GM18499 (cell line): ENCODE measurements around the gene UBQLN4.
A peak's percentile ranks its signal among the peaks of the same experiment; 100 is the strongest.

Experiments used
- ATAC-seq: cut with Tn5 transposase; IDR thresholded peaks from one replicate; pipeline ENCODE4 v1.9.1; 2021; ENCODE audit warnings: moderate number of reproducible peaks; ENCODE audit not compliant: insufficient read depth, unreplicated experiment

The UBQLN4 gene

DNA sequence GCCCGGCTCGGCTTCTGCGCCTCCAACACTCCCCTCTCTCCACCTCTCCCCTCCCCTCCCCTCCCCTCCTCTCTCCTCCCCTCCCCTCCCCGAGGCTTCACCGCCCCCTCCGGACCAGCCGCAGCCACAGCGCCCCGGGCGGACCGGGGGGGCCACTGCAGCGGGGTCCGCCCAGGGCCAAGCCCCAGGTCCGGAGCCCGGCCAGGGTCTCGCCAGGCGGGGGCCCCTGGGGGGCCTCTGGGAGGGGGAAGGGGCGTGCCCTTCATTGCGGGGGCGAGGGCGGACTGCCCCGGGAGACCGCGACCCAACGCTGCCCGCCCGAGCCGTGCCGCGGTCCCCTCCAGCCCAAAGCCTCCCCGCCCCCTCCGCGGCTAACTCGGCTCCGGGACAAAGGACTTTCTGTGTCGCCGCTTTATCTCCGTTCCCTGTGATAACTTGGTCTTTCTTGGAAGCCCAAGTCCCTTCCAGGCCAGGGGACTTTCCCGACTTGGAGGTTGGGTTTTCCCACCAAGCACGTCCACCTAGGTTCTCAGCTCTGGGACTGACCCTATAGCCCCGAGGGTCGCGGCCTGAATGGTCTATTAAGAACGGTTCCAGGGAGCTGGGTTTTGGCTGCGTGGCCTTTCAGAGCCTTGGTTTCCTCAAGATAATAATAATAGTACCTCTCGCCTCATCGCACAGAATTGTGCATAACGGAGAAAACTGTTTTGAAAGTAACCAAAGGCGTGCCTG, at the start of gene UBQLN4:
UBQLN4 (minus strand) TSS at position 31 of the 732 bp plus-strand sequence. CDS start 97 bp downstream, outside the sequence.
- peak; percentile 12 for ATAC-seq

DNA sequence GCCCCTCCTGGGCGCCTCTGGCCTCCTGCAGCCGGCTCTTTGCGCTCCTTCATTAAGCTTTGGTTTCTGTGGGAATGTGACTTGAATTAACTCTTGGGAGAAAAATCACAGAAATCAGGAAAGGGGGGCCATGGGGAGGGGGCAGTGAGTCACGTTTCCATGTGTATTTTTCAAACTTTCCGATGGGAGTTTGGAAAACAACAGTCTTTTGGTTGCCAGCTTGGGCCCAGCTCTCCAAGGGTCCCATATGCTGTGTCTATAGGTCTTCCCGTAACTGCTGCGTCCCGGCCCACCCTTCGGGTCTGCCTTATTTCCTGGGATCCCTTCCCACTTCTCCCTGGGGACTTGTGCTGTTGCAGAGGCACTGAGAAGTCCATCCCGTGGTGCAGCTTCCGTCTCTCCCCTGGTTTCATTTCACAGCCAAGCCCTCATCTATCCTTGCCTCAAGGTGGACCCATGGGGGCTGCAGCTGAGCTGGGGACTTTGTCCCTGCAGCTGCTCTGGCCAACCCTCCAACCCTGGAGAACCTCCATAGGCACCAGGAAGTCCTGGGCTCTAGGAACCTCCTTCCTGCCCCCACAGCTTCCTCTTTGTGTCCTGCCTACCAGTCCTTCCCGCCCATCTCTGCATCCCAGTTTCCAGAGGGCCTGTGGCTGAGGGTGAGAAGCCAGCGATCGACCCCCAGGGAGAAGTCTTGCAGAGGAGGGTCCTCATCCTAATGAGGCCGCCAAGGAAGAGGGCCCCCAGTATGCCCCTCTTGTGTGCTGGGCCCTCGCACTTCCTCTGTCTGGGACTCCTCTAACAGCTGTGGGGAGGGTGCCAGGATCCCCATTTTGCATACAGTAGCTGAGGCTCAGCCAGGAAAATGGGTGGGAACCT, 49.3 kb upstream of the UBQLN4 start:
- ATAC-seq, result no peak

- no peak for ATAC-seq
These were observed 48.3 kb upstream of the UBQLN4 start for GRCh38 chr1:156101880-156102279.

DNA sequence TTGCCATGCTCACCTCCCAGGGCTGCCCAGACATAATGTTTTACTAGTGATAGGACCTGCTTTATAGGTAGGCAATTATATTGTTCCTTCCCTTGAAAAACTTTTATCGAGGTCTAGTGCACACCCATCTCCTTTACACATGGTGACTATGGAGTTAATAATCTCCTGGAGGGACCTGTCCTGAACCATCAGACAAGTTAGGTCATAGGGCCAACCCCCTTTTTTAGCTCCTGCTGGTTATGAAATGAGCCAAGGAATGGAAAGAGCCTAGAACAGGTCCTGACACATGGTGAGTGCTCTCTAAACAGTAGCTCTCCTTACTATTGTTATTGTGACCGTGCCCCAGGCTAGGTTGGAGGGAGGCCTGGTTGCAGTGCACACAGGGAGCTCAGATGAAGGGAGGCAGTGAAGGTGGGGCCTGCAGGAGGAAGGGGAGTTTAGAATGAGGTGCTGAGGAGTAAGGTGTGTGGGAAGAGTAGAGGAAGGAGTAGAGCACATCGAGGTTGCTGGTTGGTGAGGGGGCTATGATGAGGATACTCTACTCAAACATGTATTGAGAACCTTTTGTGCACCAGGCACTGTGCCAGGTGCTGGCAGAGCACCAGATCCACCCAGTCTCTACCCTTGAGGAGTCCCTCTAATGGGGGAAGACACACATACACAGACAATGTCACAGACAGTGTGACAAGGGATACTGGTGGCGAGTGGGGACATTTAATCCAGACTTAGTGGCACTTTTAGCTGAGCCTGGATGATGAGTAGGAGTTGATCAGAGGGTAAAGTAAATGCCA, 46.8 kb upstream of the UBQLN4 start:
- no peak for ATAC-seq

DNA sequence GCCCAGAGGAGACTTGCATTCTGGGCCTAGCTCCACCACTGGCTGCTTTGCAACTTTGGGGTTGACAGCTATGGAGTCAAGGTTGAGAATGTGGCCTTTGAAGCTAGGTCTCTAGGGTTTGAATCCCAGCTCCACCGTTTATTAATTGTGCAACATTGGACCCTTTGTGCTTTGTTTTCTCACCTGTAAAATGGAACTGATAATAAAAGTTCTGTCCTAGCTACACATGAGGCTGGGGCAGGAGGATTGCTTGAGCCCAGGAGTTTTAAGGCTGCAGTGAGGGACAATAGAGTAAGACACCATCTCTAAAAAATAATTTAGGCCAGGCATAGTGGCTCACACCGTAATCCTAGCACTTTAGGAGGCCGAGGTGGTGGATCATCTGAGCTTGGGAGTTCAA, 45.7 kb upstream of the UBQLN4 start:
- ATAC-seq, result no peak

- no peak for ATAC-seq
These were observed 45.2 kb upstream of the UBQLN4 start for GRCh38 chr1:156098784-156099183.

GRCh38 chr1:156097499-156098178, 44.0 kb upstream of the UBQLN4 start:
- ATAC-seq, result no peak

DNA sequence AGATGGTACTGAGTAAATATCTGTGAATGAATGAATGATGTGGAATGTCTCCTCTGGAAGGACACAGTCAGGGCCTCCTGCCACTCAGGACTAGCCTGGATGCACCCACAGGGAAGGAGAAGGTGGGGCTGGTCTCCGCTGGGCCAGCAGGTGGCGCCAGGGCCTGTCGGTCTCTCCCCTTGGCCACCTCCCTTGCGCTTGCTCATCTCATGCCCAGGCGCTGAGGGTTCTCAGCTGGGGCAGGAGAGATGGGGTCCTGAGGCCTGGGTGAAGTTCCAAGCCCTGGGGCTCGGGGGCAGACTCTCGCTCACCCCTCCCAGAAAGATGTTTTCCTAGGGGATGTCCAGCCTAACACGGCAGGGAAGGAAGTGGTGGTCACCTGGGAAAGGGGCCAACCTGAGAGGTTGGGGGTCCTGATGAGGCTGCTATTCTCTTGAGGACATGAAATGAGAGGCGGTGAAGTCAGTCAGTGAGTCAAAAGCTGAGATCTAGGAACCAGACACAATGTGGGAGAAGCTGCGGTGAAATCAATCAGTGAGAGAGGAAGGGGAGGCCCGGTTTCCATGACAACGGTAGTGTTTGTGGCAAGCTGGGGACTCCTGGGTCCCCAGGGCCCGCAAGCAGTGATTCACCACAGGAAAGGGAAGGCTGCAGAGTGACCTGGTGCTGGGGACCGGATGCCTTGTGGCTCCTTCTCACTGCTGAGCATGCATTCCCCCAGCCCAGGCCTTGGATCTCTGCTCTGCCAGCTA, 43.2 kb upstream of the UBQLN4 start:
- peak; percentile 38 for ATAC-seq

- no peak for ATAC-seq
These were observed 42.4 kb upstream of the UBQLN4 start for GRCh38 chr1:156095906-156096508.

- ATAC-seq, result no peak
These were observed 38.0 kb upstream of the UBQLN4 start for GRCh38 chr1:156091610-156092009.

DNA sequence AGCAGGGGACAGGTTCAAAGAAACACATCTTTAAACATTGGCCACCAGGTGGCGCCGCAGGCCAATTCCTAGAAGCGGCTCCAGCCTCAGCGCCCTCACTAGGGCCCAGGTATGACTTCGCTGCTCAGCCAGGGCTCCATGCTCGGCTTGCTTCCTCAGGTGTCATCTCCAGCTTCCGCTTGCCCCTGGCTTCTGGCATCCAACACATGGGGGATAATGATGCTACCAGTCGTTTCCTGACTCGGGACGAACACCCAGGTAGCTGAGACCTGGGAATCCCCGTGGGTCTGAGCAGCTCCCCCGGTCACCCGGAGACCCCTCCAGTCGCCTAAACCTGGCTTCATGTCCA, 37.2 kb upstream of the UBQLN4 start:
- ATAC-seq, result no peak

DNA sequence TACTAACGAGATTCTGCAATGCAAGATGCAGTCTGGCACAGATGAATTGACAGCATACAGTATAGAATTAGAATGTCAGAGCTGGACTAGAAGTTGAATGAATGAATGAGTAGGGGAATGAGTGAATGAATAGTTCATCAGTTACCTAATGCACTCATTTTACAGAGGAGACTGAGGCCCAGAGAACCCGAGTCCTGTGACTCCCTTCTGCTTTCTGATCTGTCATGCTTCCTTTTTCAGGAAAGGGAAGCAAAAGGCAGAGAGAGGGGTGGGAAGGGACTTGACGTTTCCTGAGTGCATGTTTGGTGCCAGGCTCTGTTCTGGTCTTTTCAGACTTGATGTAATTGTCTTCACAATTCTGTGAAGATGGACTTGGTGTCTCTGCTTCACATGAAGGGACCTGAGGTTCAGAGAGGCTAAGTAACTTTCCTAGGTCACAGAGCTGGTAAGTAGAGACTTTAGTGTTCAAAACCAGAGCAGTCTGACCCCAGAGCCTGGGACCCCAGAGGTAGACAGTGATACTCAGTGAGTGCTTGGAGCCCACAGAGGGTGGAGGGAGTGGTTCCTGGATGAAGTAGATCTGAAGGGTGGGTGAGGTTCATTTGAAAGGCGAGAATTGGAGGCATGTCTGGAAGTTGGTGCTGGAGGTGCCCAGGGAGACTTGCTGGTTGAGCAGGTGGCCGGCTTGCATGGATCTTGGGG, 36.7 kb upstream of the UBQLN4 start:
- ATAC-seq, result no peak

DNA sequence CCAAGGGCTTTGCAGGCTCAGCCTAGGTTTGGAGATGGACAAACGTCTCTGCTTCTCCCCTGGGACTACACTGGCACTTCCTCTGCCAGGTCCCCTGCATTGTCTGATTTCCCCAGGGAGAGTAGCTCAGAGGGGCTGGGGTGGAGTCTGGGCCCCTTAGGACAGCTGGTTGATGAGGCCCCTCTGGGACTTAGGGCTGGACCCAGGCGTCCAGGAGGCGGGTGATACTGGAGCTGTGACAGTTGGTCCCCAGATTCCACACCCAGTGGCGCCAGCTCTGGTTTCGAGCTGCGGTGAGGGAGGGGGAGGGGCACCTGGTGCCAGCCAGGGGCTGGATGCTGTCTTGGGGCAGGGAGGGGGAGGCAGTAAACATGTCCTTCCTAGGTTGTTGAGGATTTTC, 36.1 kb upstream of the UBQLN4 start:
- no peak for ATAC-seq

- ATAC-seq, result no peak
These were observed 32.7 kb upstream of the UBQLN4 start for GRCh38 chr1:156086256-156086662.

GRCh38 chr1:156083800-156084790, 30.5 kb upstream of the UBQLN4 start:
- no peak for ATAC-seq

GRCh38 chr1:156082309-156083091, 28.9 kb upstream of the UBQLN4 start, which contains the start of gene MEX3A:
TSS of gene MEX3A (minus strand) at chr1:156082465. CDS start at chr1:156081998, 467 bp downstream.
- ATAC-seq, result no peak

GRCh38 chr1:156081917-156082308, 28.3 kb upstream of the UBQLN4 start:
- no peak for ATAC-seq
